Measurements from ENCODE around the gene ACTA2.

ACTA2 gene

GRCh38 chr10:88980800-88981199 lies 28.2 kb upstream of the ACTA2 start:
- DNase-seq = no peak

- DNase-seq = no peak
Measured at GRCh38 chr10:88980247-88980646, 27.7 kb upstream of the ACTA2 start.

- DNase-seq = no peak
Measured at GRCh38 chr10:88979603-88980002, 27.0 kb upstream of the ACTA2 start.

- no peak for DNase-seq
Measured at GRCh38 chr10:88979153-88979562, 26.6 kb upstream of the ACTA2 start.

- DNase-seq = no peak
Measured at GRCh38 chr10:88978463-88978862, 25.9 kb upstream of the ACTA2 start.

GRCh38 chr10:88975377-88975720 lies 22.8 kb upstream of the ACTA2 start:
- no peak for DNase-seq

GRCh38 chr10:88974446-88975376 lies 22.1 kb upstream of the ACTA2 start:
- no peak for DNase-seq

GRCh38 chr10:88974012-88974411 lies 21.4 kb upstream of the ACTA2 start:
- DNase-seq = no peak

GRCh38 chr10:88971221-88972061 lies 18.9 kb upstream of the ACTA2 start:
- no peak for DNase-seq

GRCh38 chr10:88968391-88968790 lies 15.8 kb upstream of the ACTA2 start:
- DNase-seq = no peak

- no peak for DNase-seq
Measured at GRCh38 chr10:88966797-88967196, 14.2 kb upstream of the ACTA2 start.

- DNase-seq = no peak
Measured at GRCh38 chr10:88964869-88965415, 12.4 kb upstream of the ACTA2 start.

GRCh38 chr10:88964360-88964759 lies 11.8 kb upstream of the ACTA2 start:
- no peak for DNase-seq

- DNase-seq = no peak
Measured at GRCh38 chr10:88963318-88963717, 10.7 kb upstream of the ACTA2 start.

GRCh38 chr10:88962336-88962735 lies 9.8 kb upstream of the ACTA2 start:
- no peak for DNase-seq

GRCh38 chr10:88961266-88961665 lies 8.7 kb upstream of the ACTA2 start:
- DNase-seq = no peak

GRCh38 chr10:88960802-88961201 lies 8.2 kb upstream of the ACTA2 start:
- DNase-seq = no peak

- no peak for DNase-seq
Measured at GRCh38 chr10:88958721-88959120, 6.1 kb upstream of the ACTA2 start.

GRCh38 chr10:88957381-88957780 lies 4.8 kb upstream of the ACTA2 start:
- DNase-seq = no peak

- no peak for DNase-seq
Measured at GRCh38 chr10:88954458-88955083, 2.0 kb upstream of the ACTA2 start.

- DNase-seq = no peak
Measured at GRCh38 chr10:88953662-88954061, 1.1 kb upstream of the ACTA2 start.

GRCh38 chr10:88949912-88950837 lies 2.4 kb downstream of the ACTA2 start:
- DNase-seq = no peak

All from NCI-H510A (cell line).